Gastrocnemius medialis (tissue), 4 donors: ENCODE measurements around the gene TMPRSS4. TPM values are rescaled to one million over a fixed set of nuclear protein-coding genes. Genes with fewer than 3 reads are reported as not detected.

Experiments used
- ATAC-seq, 2 donors: fragments of 150-250 bp; one replicate each; pipeline ENCODE4 v1.9.1; 2016
- DNase-seq, 2 donors: peaks; one replicate each; pipeline ENCODE4 v3.0.0-alpha.2; 2019
- H3K27ac ChIP-seq, 4 donors: fragments of 200-600 bp; sonication (generic); 1 replicate in 1 of 4; 2 replicates in 3 of 4; pipeline ENCODE4 v1.5.1; 2016 to 2018; ENCODE audit warnings: mild to moderate bottlenecking in 2 of 4, moderate library complexity in 1 of 4
- H3K27me3 ChIP-seq, 3 donors: fragments of 200-600 bp; sonication (generic) in 2 of 3; 1 replicate in 1 of 3; 2 replicates in 2 of 3; pipeline versions ENCODE4 v1.5.1 to v1.6.0; 2016 to 2019; ENCODE audit warnings: mild to moderate bottlenecking in 1 of 3, moderate library complexity in 1 of 3
- H3K36me3 ChIP-seq, 2 donors: fragments of 200-600 bp; sonication (generic) in 1 of 2; one replicate each; pipeline ENCODE4 v1.5.1; 2017 to 2018
- H3K4me1 ChIP-seq, 2 donors: fragments of 200-600 bp; sonication (generic) in 1 of 2; one replicate each; pipeline ENCODE4 v1.5.1; 2016 to 2017; ENCODE audit warnings: mild to moderate bottlenecking in 2 of 2
- H3K4me3 ChIP-seq, 4 donors: fragments of 200-600 bp; sonication (generic) in 3 of 4; 1 replicate in 1 of 4; 2 replicates in 3 of 4; pipeline ENCODE4 v1.5.1; 2016 to 2019; ENCODE audit warnings: mild to moderate bottlenecking in 2 of 4
- H3K9me3 ChIP-seq, 3 donors: fragments of 200-600 bp; sonication (generic) in 2 of 3; 1 replicate in 1 of 3; 2 replicates in 2 of 3; pipeline ENCODE4 v1.5.1; 2016 to 2019
- POLR2A ChIP-seq, 2 donors: fragments of 450-650 bp; IDR thresholded peaks; one replicate each; pipeline ENCODE4 v1.6.1; 2017; ENCODE audit warnings: antibody characterized with exemption in 2 of 2, mild to moderate bottlenecking in 2 of 2, moderate library complexity in 2 of 2
- in situ Hi-C, 4 donors: fragments of 200-750 bp; cut with MboI; loops; one replicate each; pipeline versions ENCODE4 v1.15.0 to v1.8.0; 2017; ENCODE audit warnings: low sequenced_read_pairs in 4 of 4
- intact Hi-C: fragments of 100-400 bp; cut with DNase I; formaldehyde crosslinking; loops from one replicate; pipeline ENCODE4 v1.15.1; 2023; ENCODE audit warnings: low total_unique reads
- total RNA-seq, 4 donors: library from RNA; depleted of rRNA; stranded (reverse); fragments of >200 nt; gene quantifications; one replicate each; pipeline versions ENCODE4 v1.1.0 to v1.2.3, GENCODE V29; 2016
- TF ChIP-seq, protein P1 (sequence below), 5 experiments: fragments of 450-650 bp in 3 of 5; fragments of 200-600 bp in 2 of 5; sonication (generic) in 2 of 5; IDR thresholded peaks in 4 of 5; conservative IDR thresholded peaks in 1 of 5; 1 replicate in 4 of 5; 2 replicates in 1 of 5; pipeline ENCODE4 v1.5.1; 2016 to 2019; ENCODE audit warnings: antibody characterized with exemption in 5 of 5, mild to moderate bottlenecking in 3 of 5, moderate library complexity in 3 of 5

Gene TMPRSS4
- total RNA-seq, 4 donors from 2014 or later = 1.1 TPM; not detected in 3

- Histone ChIP-seq H3K36me3 (no peaks in the 10 kb centered on the region), H3K27ac (no peak overlapping the region), H3K27me3 (no peaks in the 10 kb centered on the region), H3K9me3 (no peaks in the 10 kb centered on the region), H3K4me1 (no peaks in the 10 kb centered on the region), H3K4me3 (no peak overlapping the region)
- DNase-seq = no peak
- intact Hi-C loops = no loop called here
- ATAC-seq = no peak
- in situ Hi-C loops = no loop called here
- TF ChIP-seq, protein P1, sequence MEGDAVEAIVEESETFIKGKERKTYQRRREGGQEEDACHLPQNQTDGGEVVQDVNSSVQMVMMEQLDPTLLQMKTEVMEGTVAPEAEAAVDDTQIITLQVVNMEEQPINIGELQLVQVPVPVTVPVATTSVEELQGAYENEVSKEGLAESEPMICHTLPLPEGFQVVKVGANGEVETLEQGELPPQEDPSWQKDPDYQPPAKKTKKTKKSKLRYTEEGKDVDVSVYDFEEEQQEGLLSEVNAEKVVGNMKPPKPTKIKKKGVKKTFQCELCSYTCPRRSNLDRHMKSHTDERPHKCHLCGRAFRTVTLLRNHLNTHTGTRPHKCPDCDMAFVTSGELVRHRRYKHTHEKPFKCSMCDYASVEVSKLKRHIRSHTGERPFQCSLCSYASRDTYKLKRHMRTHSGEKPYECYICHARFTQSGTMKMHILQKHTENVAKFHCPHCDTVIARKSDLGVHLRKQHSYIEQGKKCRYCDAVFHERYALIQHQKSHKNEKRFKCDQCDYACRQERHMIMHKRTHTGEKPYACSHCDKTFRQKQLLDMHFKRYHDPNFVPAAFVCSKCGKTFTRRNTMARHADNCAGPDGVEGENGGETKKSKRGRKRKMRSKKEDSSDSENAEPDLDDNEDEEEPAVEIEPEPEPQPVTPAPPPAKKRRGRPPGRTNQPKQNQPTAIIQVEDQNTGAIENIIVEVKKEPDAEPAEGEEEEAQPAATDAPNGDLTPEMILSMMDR (IDR thresholded peaks at IDR 0.05 in 4 of 5, conservative IDR thresholded peaks at IDR 0.05 in 1 of 5) = no peak
- no peak for TF ChIP-seq POLR2A (IDR thresholded peaks at IDR 0.05)
Observed at GRCh38 chr11:118128310-118128709, 51.4 kb downstream of the TMPRSS4 start.

- TF ChIP-seq POLR2A (IDR thresholded peaks at IDR 0.05) = no peak
- TF ChIP-seq, protein P1 (IDR thresholded peaks at IDR 0.05 in 4 of 5, conservative IDR thresholded peaks at IDR 0.05 in 1 of 5) = no peak
- H3K27ac ChIP-seq = no peak overlapping the region
- ATAC-seq = no peak
Observed at GRCh38 chr11:118128721-118129470, 52.0 kb downstream of the TMPRSS4 start.

DNA sequence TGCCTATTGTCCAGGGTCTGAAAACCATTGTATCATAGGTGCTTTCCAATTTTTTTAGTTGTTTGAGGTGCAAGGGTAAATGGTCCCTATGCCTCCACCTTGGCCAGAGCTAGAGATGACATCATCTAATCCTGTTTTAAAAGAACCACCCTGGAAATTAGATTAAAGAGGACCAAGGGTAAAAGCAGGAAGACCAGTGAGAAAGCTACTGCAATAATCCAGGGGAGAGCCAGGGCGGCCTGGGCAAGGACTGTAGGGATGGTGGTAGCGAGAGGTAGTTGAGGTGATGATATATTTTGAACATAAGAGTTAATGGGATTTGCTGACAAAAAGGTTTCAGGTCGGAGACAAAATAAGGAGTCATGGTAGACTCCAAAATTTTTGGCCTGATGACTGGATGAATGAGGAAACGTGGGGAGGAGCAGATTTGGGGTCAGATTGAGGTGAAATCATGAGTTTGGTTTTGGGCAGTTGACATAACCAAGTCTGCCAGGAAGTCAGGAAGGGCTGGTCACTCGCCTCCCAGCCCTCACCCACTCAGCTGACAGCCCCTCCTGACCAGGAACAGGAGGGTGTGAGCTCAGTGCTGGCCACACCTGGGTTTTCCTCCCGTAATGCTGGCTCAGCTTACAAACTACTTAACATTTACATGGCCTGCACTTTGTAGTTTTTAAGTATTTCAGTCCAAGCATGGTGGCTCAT, 52.7 kb downstream of the TMPRSS4 start:
- H3K4me1 ChIP-seq = no peaks in the 10 kb centered on the region
- H3K27me3 ChIP-seq = no peaks in the 10 kb centered on the region
- no peaks in the 10 kb centered on the region for H3K36me3 ChIP-seq
- H3K27ac ChIP-seq = no peak overlapping the region
- ATAC-seq = no peak
- DNase-seq = no peak
- TF ChIP-seq, protein P1 (IDR thresholded peaks at IDR 0.05 in 4 of 5, conservative IDR thresholded peaks at IDR 0.05 in 1 of 5) = no peak
- no peak for TF ChIP-seq POLR2A (IDR thresholded peaks at IDR 0.05)
- intact Hi-C loops (no loop called here), in situ Hi-C loops (no loop called here)
- H3K9me3 ChIP-seq = no peaks in the 10 kb centered on the region
- H3K4me3 ChIP-seq = no peak overlapping the region

More at GRCh38 chr11:118128721-118129470, 52.0 kb downstream of the TMPRSS4 start:
- no peaks in the 10 kb centered on the region for H3K4me1 ChIP-seq
- in situ Hi-C loops = no loop called here
- H3K36me3 ChIP-seq = no peaks in the 10 kb centered on the region
- no peak overlapping the region for H3K4me3 ChIP-seq
- H3K27me3 ChIP-seq = no peaks in the 10 kb centered on the region
- no peak for DNase-seq
- H3K9me3 ChIP-seq = no peaks in the 10 kb centered on the region
- intact Hi-C loops = no loop called here

GRCh38 chr11:118132385-118133151, 55.7 kb downstream of the TMPRSS4 start:
- in situ Hi-C loops = no loop called here
- H3K4me1 ChIP-seq = no peaks in the 10 kb centered on the region

More at GRCh38 chr11:118132385-118133151, 55.7 kb downstream of the TMPRSS4 start:
- ATAC-seq (no peak), DNase-seq (no peak)
- H3K36me3 ChIP-seq = no peaks in the 10 kb centered on the region
- H3K9me3 ChIP-seq = no peaks in the 10 kb centered on the region
- intact Hi-C loops = no loop called here
- TF ChIP-seq, protein P1 (IDR thresholded peaks at IDR 0.05 in 4 of 5, conservative IDR thresholded peaks at IDR 0.05 in 1 of 5) = no peak
- no peak for TF ChIP-seq POLR2A (IDR thresholded peaks at IDR 0.05)
- H3K27me3 ChIP-seq = no peaks in the 10 kb centered on the region
- no peak overlapping the region for H3K27ac ChIP-seq
- no peak overlapping the region for H3K4me3 ChIP-seq
